Mammary epithelial cell (primary cell): ENCODE results near the gene MS4A6E.

Experiments
- EZH2 ChIP-seq: IDR thresholded peaks from 2 replicates; pipeline ENCODE4 v1.6.1; 2012; ENCODE audit warnings: low read length, inconsistent platforms, borderline replicate concordance
- TF ChIP-seq, protein P1 (sequence below), 2 donors: IDR thresholded peaks in 1 of 2; conservative IDR thresholded peaks in 1 of 2; 2 replicates each; pipeline ENCODE4 v1.5.1; 2011 to 2012; ENCODE audit warnings: inconsistent platforms in 2 of 2, low read length in 2 of 2, mild to moderate bottlenecking in 2 of 2, control low read depth in 1 of 2, low read depth in 1 of 2; ENCODE audit not compliant: insufficient read depth in 1 of 2; ENCODE audit errors: extremely low read depth in 1 of 2

DNA sequence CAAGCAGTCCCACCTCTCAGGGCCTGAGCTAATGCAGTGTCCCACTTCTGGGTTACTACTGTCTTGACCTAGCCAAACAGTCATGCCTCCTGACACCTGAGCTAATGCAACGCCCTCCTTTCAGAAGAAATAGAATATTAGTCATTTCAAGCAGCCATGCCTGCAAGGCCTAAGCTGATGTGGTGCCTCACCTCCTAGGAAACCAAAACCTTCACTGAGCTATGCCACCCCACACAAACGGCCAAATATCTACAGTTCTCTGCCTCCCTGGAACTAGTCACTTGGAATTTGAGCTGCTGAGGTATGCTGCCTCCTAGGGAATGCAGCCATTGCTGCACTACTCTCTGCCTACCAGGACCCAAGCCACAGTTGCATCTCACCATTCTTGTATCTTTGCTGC, 8.3 kb upstream of the MS4A6E start:
- no peak for TF ChIP-seq EZH2
- TF ChIP-seq, protein P1, sequence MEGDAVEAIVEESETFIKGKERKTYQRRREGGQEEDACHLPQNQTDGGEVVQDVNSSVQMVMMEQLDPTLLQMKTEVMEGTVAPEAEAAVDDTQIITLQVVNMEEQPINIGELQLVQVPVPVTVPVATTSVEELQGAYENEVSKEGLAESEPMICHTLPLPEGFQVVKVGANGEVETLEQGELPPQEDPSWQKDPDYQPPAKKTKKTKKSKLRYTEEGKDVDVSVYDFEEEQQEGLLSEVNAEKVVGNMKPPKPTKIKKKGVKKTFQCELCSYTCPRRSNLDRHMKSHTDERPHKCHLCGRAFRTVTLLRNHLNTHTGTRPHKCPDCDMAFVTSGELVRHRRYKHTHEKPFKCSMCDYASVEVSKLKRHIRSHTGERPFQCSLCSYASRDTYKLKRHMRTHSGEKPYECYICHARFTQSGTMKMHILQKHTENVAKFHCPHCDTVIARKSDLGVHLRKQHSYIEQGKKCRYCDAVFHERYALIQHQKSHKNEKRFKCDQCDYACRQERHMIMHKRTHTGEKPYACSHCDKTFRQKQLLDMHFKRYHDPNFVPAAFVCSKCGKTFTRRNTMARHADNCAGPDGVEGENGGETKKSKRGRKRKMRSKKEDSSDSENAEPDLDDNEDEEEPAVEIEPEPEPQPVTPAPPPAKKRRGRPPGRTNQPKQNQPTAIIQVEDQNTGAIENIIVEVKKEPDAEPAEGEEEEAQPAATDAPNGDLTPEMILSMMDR (conservative IDR thresholded peaks at IDR 0.05 in 1 of 2, IDR thresholded peaks at IDR 0.05 in 1 of 2; ENCODE audit: extremely low read depth in 1 of 2, insufficient read depth in 1 of 2, low read depth in 1 of 2, low read length in 2 of 2): peak in 1 of 2 donors; percentile 24
